Measurements from ENCODE around the gene PDE4D. TPM values are rescaled to one million over a fixed set of nuclear protein-coding genes. Genes with fewer than 3 reads are reported as not detected.

PDE4D gene
- total RNA-seq, 1 experiment from 2014 or later = 2.1 TPM

GRCh38 chr5:58999804-59000203 is 893.7 kb downstream of the PDE4D start:
- no peak overlapping the region for H2BK12ac ChIP-seq (ENCODE audit: insufficient read length, low read depth, low read length)
- H3K56ac ChIP-seq (ENCODE audit: insufficient read length, low read depth, low read length) = no peak overlapping the region
- H3K4me1 ChIP-seq (ENCODE audit: insufficient read depth, low read length) = peaks cover 7% of the 10 kb centered on the region; the same call in 1 of the 2 replicates
- H3K36me3 Mint-ChIP-seq (ENCODE audit: insufficient read depth in 1 of 3, low read depth in 3 of 3) = no peaks in the 10 kb centered on the region
- no peak overlapping the region for H4K8ac ChIP-seq (replicated peaks; ENCODE audit: insufficient read length, low read depth, low read length)
- no peaks in the 10 kb centered on the region for H3K27me3 ChIP-seq (ENCODE audit: insufficient read depth, low read length)
- H3K4me3 Mint-ChIP-seq = no peak overlapping the region; a peak in 1 of 5 replicates
- H3K23ac ChIP-seq (ENCODE audit: insufficient read length, low read depth, low read length) = no peak overlapping the region
- H2BK120ac ChIP-seq (ENCODE audit: low read depth, low read length, poor library complexity, severe bottlenecking) = peak overlapping the region; percentile 77
- no peaks in the 10 kb centered on the region for H4K20me1 ChIP-seq (ENCODE audit: control insufficient read depth, insufficient read depth, insufficient read length)
- H3K23me2 ChIP-seq (ENCODE audit: insufficient read length, low read depth, low read length, poor library complexity, severe bottlenecking) = no peaks in the 10 kb centered on the region
- no peaks in the 10 kb centered on the region; the same call in 1 of the 2 replicates for H3K27me3 Mint-ChIP-seq (ENCODE audit: low read depth)
- no peaks in the 10 kb centered on the region; a peak in 1 of 5 replicates for H3K9me3 Mint-ChIP-seq
- H2BK15ac ChIP-seq (ENCODE audit: low read depth, low read length) = no peak overlapping the region
- H3K27ac ChIP-seq (ENCODE audit: insufficient read length, low read depth, low read length) = no peak overlapping the region
- H2AFZ ChIP-seq (ENCODE audit: low read length) = no peak overlapping the region
- peaks cover 31 to 54% of the 10 kb centered on the region in 2 experiments for H3K4me1 Mint-ChIP-seq
- peak overlapping the region; percentile 71; the same call in 1 of the 2 replicates for H3K4ac ChIP-seq (ENCODE audit: low read depth, low read length)
- H3K79me1 ChIP-seq (ENCODE audit: insufficient read depth, low read depth, low read length, poor library complexity, severe bottlenecking) = no peaks in the 10 kb centered on the region
- H3K79me2 ChIP-seq (ENCODE audit: insufficient read depth, low read length) = no peaks in the 10 kb centered on the region
- peak overlapping the region in 1 of 3 experiments; percentile 54; a peak in 2 of 7 replicates for H3K27ac Mint-ChIP-seq
- WGBS (ENCODE audit: extremely low coverage, insufficient read length, low lambda C conversion rate) = no CpG with 5 or more reads among the region's 7 CpGs
- H2BK5ac ChIP-seq (ENCODE audit: insufficient read length, low read length) = no peak overlapping the region
- no peak overlapping the region for H4K91ac ChIP-seq (ENCODE audit: insufficient read length, low read depth, low read length)
- H3K9me3 ChIP-seq (ENCODE audit: control insufficient read depth, low read depth, low read length) = no peaks in the 10 kb centered on the region
- H3T11ph ChIP-seq (ENCODE audit: low read length) = no peak overlapping the region
- no peak overlapping the region for H2AK5ac ChIP-seq (ENCODE audit: insufficient read length, low read length)
- H3K9ac ChIP-seq (ENCODE audit: extremely low read depth, insufficient read length, low read length) = no peak overlapping the region
- no peak overlapping the region for H3K4me2 ChIP-seq (ENCODE audit: insufficient read depth, insufficient read length, low read length)
- H4K5ac ChIP-seq (ENCODE audit: insufficient read length, low read depth, low read length) = no peak overlapping the region
- no peak overlapping the region for H3K14ac ChIP-seq (ENCODE audit: insufficient read depth, low read length)
- peak; percentile 85 for DNase-seq
- no peak for TF ChIP-seq CTCF (conservative IDR thresholded peaks at IDR 0.05)
- H3K18ac ChIP-seq (ENCODE audit: insufficient read length, low read depth, low read length) = no peak overlapping the region
- H2BK20ac ChIP-seq (ENCODE audit: low read depth, low read length, poor library complexity, severe bottlenecking) = no peak overlapping the region
